ENCODE results near the gene PTPA.

The PTPA gene

DNA sequence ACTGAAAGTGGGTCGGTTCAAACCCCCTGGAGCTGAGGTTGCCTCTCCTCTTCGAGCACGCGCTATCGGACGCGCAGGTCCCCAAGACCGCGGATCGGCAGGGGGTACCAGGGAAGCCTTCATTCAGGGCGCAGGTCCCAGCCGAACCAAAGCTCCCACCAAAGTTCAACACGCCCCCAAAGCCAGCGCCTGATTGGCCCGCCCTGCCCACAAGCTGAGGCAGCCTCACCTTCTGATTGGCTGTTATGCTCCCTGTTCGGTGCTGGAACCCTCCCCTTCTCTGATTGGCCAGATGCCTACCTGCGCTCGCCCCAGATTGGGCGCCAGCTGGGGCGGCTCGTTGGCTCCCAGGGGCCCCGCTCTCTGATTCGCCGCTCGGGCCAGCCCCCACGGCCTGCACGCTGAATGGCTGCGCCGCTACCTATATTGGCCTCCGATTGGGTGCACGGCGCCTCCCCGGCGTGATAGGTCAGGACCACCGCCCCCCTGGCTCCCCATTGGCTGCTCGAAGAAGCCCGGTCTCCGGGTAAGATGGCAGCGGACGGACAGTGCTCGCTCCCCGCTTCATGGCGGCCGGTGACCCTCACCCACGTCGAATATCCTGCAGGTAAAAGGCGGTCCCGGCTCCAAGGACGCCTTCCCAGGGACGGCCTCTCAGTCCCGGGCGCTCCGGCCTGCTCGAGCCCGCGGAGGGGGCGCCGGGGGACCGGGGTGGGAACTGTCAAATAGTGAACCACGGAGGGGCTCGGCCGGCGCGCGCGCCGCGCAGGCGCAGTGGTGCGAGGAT is 30.4 kb upstream of the PTPA start, which contains the start of gene DOLPP1 (continued):
- TF ChIP-seq ZBTB11 (tag by site-specific recombination; conservative IDR thresholded peaks at IDR 0.05; ENCODE audit: low read depth) (no peak; the same call in 1 of the 2 replicates), BCL11B (tag by site-specific recombination; IDR thresholded peaks at IDR 0.05; ENCODE audit: low read depth) (peak; percentile 80), ZBTB8A (tag by site-specific recombination; IDR thresholded peaks at IDR 0.05) (peak; percentile 52; the same call in 1 of the 2 replicates), GLIS1 (tag by site-specific recombination; IDR thresholded peaks at IDR 0.05) (peak; percentile 68), ZNF248 (tag by site-specific recombination; IDR thresholded peaks at IDR 0.05) (no peak), ZNF76 (tag by site-specific recombination; IDR thresholded peaks at IDR 0.05; ENCODE audit: borderline replicate concordance, low read depth) (no peak; the same call in 1 of the 2 replicates), ZNF37A (tag by site-specific recombination; IDR thresholded peaks at IDR 0.05) (no peak), ZNF830 (tag by site-specific recombination; IDR thresholded peaks at IDR 0.05; ENCODE audit: low read depth) (no peak), ZNF501 (tag by site-specific recombination; IDR thresholded peaks at IDR 0.05) (no peak), ZNF449 (tag by site-specific recombination; IDR thresholded peaks at IDR 0.05) (no peak), ZNF16 (tag by site-specific recombination; IDR thresholded peaks at IDR 0.05; ENCODE audit: low read depth) (no peak), ZNF558 (tag by site-specific recombination; IDR thresholded peaks at IDR 0.05) (no peak), ZNF658 (tag by site-specific recombination; IDR thresholded peaks at IDR 0.05) (no peak), MYNN (tag by site-specific recombination; IDR thresholded peaks at IDR 0.05; ENCODE audit: borderline replicate concordance) (no peak)

- Histone ChIP-seq H3K27ac (ENCODE audit: extremely low read depth, low read depth, low read length) (peak overlapping the region; percentile 63; the same call in 1 of the 2 replicates), H3K4me1 (ENCODE audit: control insufficient read depth, insufficient read depth, low read length) (0 out of 2 replicates have a peak, but pooled peaks cover 2% of the 10 kb centered on the region), H3K4me3 (ENCODE audit: low read depth, low read length) (peak overlapping the region; percentile 93), H3K9me3 (ENCODE audit: control insufficient read depth, insufficient read depth, low read depth, low read length) (no peaks in the 10 kb centered on the region), H3K36me3 (ENCODE audit: control insufficient read depth in 2 of 2, insufficient read depth in 1 of 2, low read length in 2 of 2) (peaks cover 0 to 31% of the 10 kb centered on the region in 2 experiments; a peak in 1 of 3 replicates)
- POLR2A ChIA-PET: interaction anchor here (0.8 to 2.4 kb wide), 13 partner anchors 9 to 263 kb away, joined by 3 to 23 read pairs (median 13); partner anchors contain the start of genes CRAT, ENDOG, MIGA2 and PTPA
- CTCF ChIA-PET: interaction anchor here (1.0 to 1.3 kb wide), 3 partner anchors 37 to 656 kb away, joined by 4 read pairs; no protein-coding TSS in a partner anchor
- TF ChIP-seq KLF7 (tag by site-specific recombination; IDR thresholded peaks at IDR 0.05; ENCODE audit: borderline replicate concordance) (0 out of 2 replicates have a peak, but pooled peaks have one; percentile 19), ZNF37A (tag by site-specific recombination; IDR thresholded peaks at IDR 0.05) (no peak), ZNF785 (tag by site-specific recombination; IDR thresholded peaks at IDR 0.05) (no peak), ZNF16 (tag by site-specific recombination; IDR thresholded peaks at IDR 0.05; ENCODE audit: low read depth) (no peak), ZNF221 (tag by site-specific recombination; IDR thresholded peaks at IDR 0.05; ENCODE audit: borderline replicate concordance) (no peak), ZNF561 (tag by site-specific recombination; IDR thresholded peaks at IDR 0.05; ENCODE audit: borderline replicate concordance) (no peak), ZNF133 (tag by site-specific recombination; IDR thresholded peaks at IDR 0.05) (no peak), ZBTB1 (tag by site-specific recombination; IDR thresholded peaks at IDR 0.05) (no peak), ZNF423 (tag by site-specific recombination; IDR thresholded peaks at IDR 0.05) (no peak), ZNF501 (tag by site-specific recombination; IDR thresholded peaks at IDR 0.05) (0 out of 2 replicates have a peak, but pooled peaks have one; percentile 23), ZNF239 (tag by site-specific recombination; IDR thresholded peaks at IDR 0.05) (no peak), ZFP3 (tag by site-specific recombination; IDR thresholded peaks at IDR 0.05; ENCODE audit: low read depth) (no peak), ZNF362 (tag by site-specific recombination; IDR thresholded peaks at IDR 0.05) (no peak), TCF7L2 (IDR thresholded peaks at IDR 0.05; ENCODE audit: borderline replicate concordance, low read depth, low read length) (no peak), ZNF514 (tag by site-specific recombination; IDR thresholded peaks at IDR 0.05) (no peak)
- TF ChIP-seq, protein P1, sequence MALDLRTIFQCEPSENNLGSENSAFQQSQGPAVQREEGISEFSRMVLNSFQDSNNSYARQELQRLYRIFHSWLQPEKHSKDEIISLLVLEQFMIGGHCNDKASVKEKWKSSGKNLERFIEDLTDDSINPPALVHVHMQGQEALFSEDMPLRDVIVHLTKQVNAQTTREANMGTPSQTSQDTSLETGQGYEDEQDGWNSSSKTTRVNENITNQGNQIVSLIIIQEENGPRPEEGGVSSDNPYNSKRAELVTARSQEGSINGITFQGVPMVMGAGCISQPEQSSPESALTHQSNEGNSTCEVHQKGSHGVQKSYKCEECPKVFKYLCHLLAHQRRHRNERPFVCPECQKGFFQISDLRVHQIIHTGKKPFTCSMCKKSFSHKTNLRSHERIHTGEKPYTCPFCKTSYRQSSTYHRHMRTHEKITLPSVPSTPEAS (tag by site-specific recombination; IDR thresholded peaks at IDR 0.05): no peak
Observed at GRCh38 chr9:129081388-129081904, 29.8 kb upstream of the PTPA start.

Measured in HEK293 (cell line).